ENCODE results near the gene CD59. TPM values are rescaled to one million over a fixed set of nuclear protein-coding genes. Genes with fewer than 3 reads are reported as not detected.

The CD59 gene
- total and polyA plus RNA-seq, 2 of the 13 experiments (the other 11 are each of a cell fraction or from before 2014, with no cell fraction given): 127 to 289 TPM

DNA sequence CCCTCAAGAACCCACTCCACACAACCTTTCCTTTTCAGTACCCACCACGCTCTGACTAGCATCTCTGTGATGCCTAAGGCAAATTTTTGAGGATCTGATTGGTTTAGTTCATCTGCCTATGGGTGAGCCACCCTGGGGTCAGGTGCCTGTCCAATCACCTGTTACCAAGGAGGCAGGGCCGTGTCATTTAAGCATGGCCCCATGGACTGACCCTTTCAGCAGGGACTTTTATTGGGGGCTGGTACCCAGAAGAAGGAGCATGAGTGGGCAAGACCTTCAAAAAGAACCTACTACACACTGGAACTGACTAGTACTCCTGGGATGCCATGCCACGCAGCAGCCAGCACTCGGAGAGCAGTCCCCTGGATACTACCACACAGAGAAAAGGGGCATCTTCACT lies 64.0 kb downstream of the CD59 start:
- TF ChIP-seq FOXK2 (IDR thresholded peaks at IDR 0.05) (no peak), RFX5 (IDR thresholded peaks at IDR 0.05; ENCODE audit: low read depth, low read length) (peak; percentile 92)
- no peaks in the 10 kb centered on the region for H3K9me3 ChIP-seq (ENCODE audit: low read length)
- BruUV-seq (replicated peaks): no TSS peak
- FAIRE-seq (no peak), ATAC-seq (no peak), DNase-seq (ENCODE audit: low spot score) (no peak)
- no peak overlapping the region for H3K27ac ChIP-seq (ENCODE audit: extremely low read length, insufficient read depth, low read length)
- H3K36me3 ChIP-seq (replicated peaks in 1 of 2; ENCODE audit: control insufficient read depth in 1 of 2, insufficient read depth in 2 of 2, low read length in 2 of 2): no peaks in the 10 kb centered on the region
- H3K4me3 ChIP-seq (replicated peaks in 1 of 3; ENCODE audit: insufficient read depth in 1 of 3, low read depth in 2 of 3, low read length in 3 of 3): no peak overlapping the region
- H3K79me2 ChIP-seq (ENCODE audit: insufficient read depth, low read length): no peaks in the 10 kb centered on the region
- intact Hi-C loops (cut with micrococcal nuclease; ENCODE audit: unreplicated experiment): no loop called here
- in situ Hi-C loops (cut with HindIII; ENCODE audit: extremely low pct_ligation_motif_present, low pct_unique_long_range_greater_than_20kb): no loop called here
- H3K4me1 ChIP-seq (ENCODE audit: insufficient read depth, low read length): no peaks in the 10 kb centered on the region
- CTCF ChIA-PET (ENCODE audit: low intra/inter-chr PET ratio, low total read pairs): no interaction called here
- no peak overlapping the region for H2AFZ ChIP-seq (ENCODE audit: low read length)
- no peak overlapping the region for H3K4me2 ChIP-seq (ENCODE audit: low read depth, low read length)
- peaks cover 2 to 5% of the 10 kb centered on the region in 2 experiments; a peak in 4 of 5 replicates for H3K27me3 ChIP-seq (ENCODE audit: control insufficient read depth in 1 of 2, insufficient read depth in 2 of 2, low read length in 2 of 2)
- no peaks in the 10 kb centered on the region for H4K20me1 ChIP-seq (ENCODE audit: insufficient read depth, low read length)
- H3K9ac ChIP-seq (ENCODE audit: insufficient read depth, low read depth, low read length): no peak overlapping the region
- POLR2A ChIA-PET: no interaction called here
- WGBS (ENCODE audit: low lambda C conversion rate): 3% methylated on average over 2 of the region's 4 CpGs

DNA sequence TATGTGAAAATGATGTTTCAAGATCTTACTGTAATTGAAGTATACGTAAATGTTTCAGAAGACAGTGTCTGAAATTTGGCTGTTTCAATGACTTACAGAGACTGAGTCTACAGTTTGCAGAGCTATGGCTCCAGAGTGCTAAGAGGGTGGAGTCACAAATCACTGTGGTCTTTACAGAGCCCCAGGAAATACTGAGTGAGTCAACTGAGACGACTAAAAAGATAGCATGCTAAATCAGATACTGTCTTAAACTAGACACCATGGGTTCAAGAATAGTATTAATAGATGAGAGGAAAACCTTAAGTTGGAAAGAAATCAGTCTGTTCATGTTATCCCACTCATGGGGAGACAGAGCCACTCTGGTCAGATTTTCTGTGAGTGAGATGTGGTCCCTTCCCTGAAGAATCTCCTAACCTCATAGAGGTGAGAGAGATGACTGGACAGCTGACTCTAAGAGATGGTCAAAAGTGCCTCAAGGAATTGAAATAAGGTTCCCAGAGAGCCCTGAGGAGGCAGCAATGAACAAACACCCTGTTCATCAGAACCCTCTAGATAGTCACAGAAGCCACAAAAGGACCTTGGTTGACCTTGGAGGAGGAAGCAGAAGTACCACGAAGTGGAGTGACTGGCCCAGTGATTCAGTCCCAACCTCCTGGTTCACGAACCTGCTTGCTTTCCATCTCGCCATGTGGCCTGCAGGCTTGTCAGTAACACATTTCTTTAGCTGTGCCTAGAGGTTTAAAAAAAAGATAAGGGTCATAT lies 65.8 kb downstream of the CD59 start:
- Histone ChIP-seq H3K36me3 (replicated peaks in 1 of 2; ENCODE audit: control insufficient read depth in 1 of 2, insufficient read depth in 2 of 2, low read length in 2 of 2) (no peaks in the 10 kb centered on the region), H3K9ac (ENCODE audit: insufficient read depth, low read depth, low read length) (no peak overlapping the region), H3K4me2 (ENCODE audit: low read depth, low read length) (no peak overlapping the region), H4K20me1 (ENCODE audit: insufficient read depth, low read length) (no peaks in the 10 kb centered on the region), H3K27ac (ENCODE audit: extremely low read length, insufficient read depth, low read length) (no peak overlapping the region), H3K4me1 (ENCODE audit: insufficient read depth, low read length) (no peaks in the 10 kb centered on the region), H2AFZ (ENCODE audit: low read length) (no peak overlapping the region), H3K27me3 (ENCODE audit: control insufficient read depth in 1 of 2, insufficient read depth in 2 of 2, low read length in 2 of 2) (peaks cover 2% of the 10 kb centered on the region in 2 experiments; a peak in 4 of 5 replicates), H3K79me2 (ENCODE audit: insufficient read depth, low read length) (no peaks in the 10 kb centered on the region), H3K9me3 (ENCODE audit: low read length) (no peaks in the 10 kb centered on the region), H3K4me3 (replicated peaks in 1 of 3; ENCODE audit: insufficient read depth in 1 of 3, low read depth in 2 of 3, low read length in 3 of 3) (no peak overlapping the region)
- BruUV-seq (replicated peaks): no TSS peak
- WGBS (ENCODE audit: low lambda C conversion rate): 28% methylated on average over 5 of the region's 5 CpGs
- in situ Hi-C loops (cut with HindIII; ENCODE audit: extremely low pct_ligation_motif_present, low pct_unique_long_range_greater_than_20kb) (no loop called here), intact Hi-C loops (cut with micrococcal nuclease; ENCODE audit: unreplicated experiment) (no loop called here)
- ChIA-PET CTCF (ENCODE audit: low intra/inter-chr PET ratio, low total read pairs) (no interaction called here), POLR2A (no interaction called here)
- DNase-seq (ENCODE audit: low spot score) (no peak), ATAC-seq (no peak), FAIRE-seq (no peak)
- TF ChIP-seq ZNF468 (CRISPR knock-in tag; IDR thresholded peaks at IDR 0.05) (no peak), ZNF256 (CRISPR knock-in tag; conservative IDR thresholded peaks at IDR 0.05) (no peak), DZIP1 (CRISPR knock-in tag; IDR thresholded peaks at IDR 0.05) (no peak), MBD4 (IDR thresholded peaks at IDR 0.05; ENCODE audit: borderline replicate concordance, low read length) (no peak), ZSCAN31 (CRISPR knock-in tag; IDR thresholded peaks at IDR 0.05; ENCODE audit: low read depth) (no peak), NFIC (IDR thresholded peaks at IDR 0.05; ENCODE audit: low read length) (no peak), NFE2L1 (CRISPR knock-in tag; IDR thresholded peaks at IDR 0.05; ENCODE audit: borderline replicate concordance) (no peak), HIVEP1 (CRISPR knock-in tag; IDR thresholded peaks at IDR 0.05) (no peak), RFXAP (CRISPR knock-in tag; IDR thresholded peaks at IDR 0.05; ENCODE audit: borderline replicate concordance) (no peak), NFE2 (CRISPR knock-in tag; IDR thresholded peaks at IDR 0.05) (no peak), HDAC6 (IDR thresholded peaks at IDR 0.05; ENCODE audit: low read depth, low read length) (no peak)
- TF ChIP-seq, protein P1, sequence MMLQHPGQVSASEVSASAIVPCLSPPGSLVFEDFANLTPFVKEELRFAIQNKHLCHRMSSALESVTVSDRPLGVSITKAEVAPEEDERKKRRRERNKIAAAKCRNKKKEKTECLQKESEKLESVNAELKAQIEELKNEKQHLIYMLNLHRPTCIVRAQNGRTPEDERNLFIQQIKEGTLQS (CRISPR knock-in tag; IDR thresholded peaks at IDR 0.05): no peak

Measured in HepG2 (cell line).